IMR-90 (cell line): Measurements from ENCODE around the gene SHISAL1. TPM values are rescaled to one million over a fixed set of nuclear protein-coding genes. Genes with fewer than 3 reads are reported as not detected.

Experiments
- ATAC-seq: fragments of 200-7000 bp; cut with Tn5 transposase; 2 replicates; pipeline ENCODE4 v1.9.1; 2020; ENCODE audit warnings: low read depth, mild to moderate bottlenecking, moderate library complexity
- BruUV-seq: library from RNA; stranded (reverse); fragments of 400-500 nt; replicated peaks from 2 replicates; lab custom pipeline; 2021; lab: Mats Ljungman, UMichigan
- CTCF ChIA-PET: fragments of 300-600 bp; formaldehyde crosslinking; extraction: SDS; loops from one replicate; lab custom pipeline; 2021; ENCODE audit warnings: antibody characterized with exemption; lab: Yijun Ruan, JAX
- POLR2A ChIA-PET: fragments of 300-600 bp; sonication (Branson Sonifier 250); formaldehyde crosslinking; loops from one replicate; lab custom pipeline; 2022; ENCODE audit warnings: antibody characterized with exemption; ENCODE audit not compliant: unreplicated experiment; lab: Charles Lee
- DNase-seq: peaks from one replicate; pipeline ENCODE4 v3.0.0; 2013
- H2AFZ ChIP-seq: replicated peaks from 2 replicates; pipeline ENCODE3; 2013; ENCODE audit warnings: low read length, mild to moderate bottlenecking; ENCODE audit not compliant: poor library complexity
- H2AK5ac ChIP-seq: 2 replicates; pipeline ENCODE4 v1.6.1; 2013; ENCODE audit warnings: low read depth, low read length, inconsistent platforms
- H2AK9ac ChIP-seq: replicated peaks from 2 replicates; pipeline ENCODE3; 2013; ENCODE audit warnings: mild to moderate bottlenecking, low read depth, low read length, moderate library complexity; ENCODE audit not compliant: poor library complexity
- H2BK120ac ChIP-seq: 2 replicates; pipeline ENCODE4 v1.6.1; 2013; ENCODE audit warnings: low read depth, low read length, inconsistent platforms
- H2BK15ac ChIP-seq: 3 replicates; pipeline ENCODE4 v1.6.1; 2013; ENCODE audit warnings: low read depth, low read length, inconsistent platforms
- H2BK20ac ChIP-seq: 2 replicates; pipeline ENCODE4 v1.6.1; 2013; ENCODE audit warnings: low read depth, mild to moderate bottlenecking, inconsistent platforms, low read length, moderate library complexity
- H2BK5ac ChIP-seq: 2 replicates; pipeline ENCODE4 v1.6.1; 2013; ENCODE audit warnings: mild to moderate bottlenecking, low read depth, low read length, inconsistent platforms; ENCODE audit not compliant: poor library complexity, severe bottlenecking
- H3K14ac ChIP-seq: replicated peaks from 2 replicates; pipeline ENCODE4 v1.6.1; 2013; ENCODE audit warnings: low read depth, low read length, inconsistent platforms
- H3K18ac ChIP-seq: 2 replicates; pipeline ENCODE4 v1.6.1; 2013; ENCODE audit warnings: low read depth, low read length, control low read depth
- H3K23ac ChIP-seq: 2 replicates; pipeline ENCODE4 v1.6.1; 2013; ENCODE audit warnings: low read depth, low read length, inconsistent platforms
- H3K27ac ChIP-seq: 2 replicates; pipeline ENCODE4 v1.5.1; 2013; ENCODE audit warnings: mild to moderate bottlenecking, control low read depth, low read length; ENCODE audit not compliant: insufficient read depth
- H3K27me3 ChIP-seq: 2 replicates; pipeline ENCODE4 v1.6.1; 2013; ENCODE audit warnings: low read length; ENCODE audit not compliant: control insufficient read depth, insufficient read depth
- H3K36me3 ChIP-seq: 2 replicates; pipeline ENCODE4 v1.6.1; 2013; ENCODE audit warnings: low read length, mixed read lengths; ENCODE audit not compliant: control insufficient read depth, insufficient read depth
- H3K4ac ChIP-seq: 2 replicates; pipeline ENCODE4 v1.6.1; 2013; ENCODE audit warnings: low read depth, low read length, inconsistent platforms
- H3K4me1 ChIP-seq: 2 replicates; pipeline ENCODE4 v1.6.1; 2013; ENCODE audit warnings: low read length, mixed read lengths; ENCODE audit not compliant: control insufficient read depth, insufficient read depth
- H3K4me2 ChIP-seq: 2 replicates; pipeline ENCODE4 v1.6.1; 2013; ENCODE audit warnings: low read depth, mild to moderate bottlenecking, control low read depth, low read length, moderate library complexity
- H3K4me3 ChIP-seq: 2 replicates; pipeline ENCODE4 v1.5.1; 2013; ENCODE audit warnings: low read depth, mild to moderate bottlenecking, control low read depth, low read length, moderate library complexity; ENCODE audit not compliant: insufficient read depth
- H3K56ac ChIP-seq: 2 replicates; pipeline ENCODE4 v1.6.1; 2013; ENCODE audit warnings: low read length, inconsistent platforms; ENCODE audit not compliant: insufficient read depth; ENCODE audit errors: extremely low read depth
- H3K79me1 ChIP-seq, 2 experiments: 2 replicates each; pipeline ENCODE4 v1.6.1; 2013; ENCODE audit warnings: low read length in 2 of 2, inconsistent platforms in 1 of 2, low read depth in 1 of 2
- H3K9ac ChIP-seq: 2 replicates; pipeline ENCODE4 v1.6.1; 2013; ENCODE audit warnings: low read depth, low read length, control low read depth
- H3K9me1 ChIP-seq: 2 replicates; pipeline ENCODE4 v1.6.1; 2013; ENCODE audit warnings: low read length, inconsistent platforms; ENCODE audit not compliant: insufficient read depth
- H3K9me3 ChIP-seq: 2 replicates; pipeline ENCODE4 v1.6.1; 2013; ENCODE audit warnings: low read length; ENCODE audit not compliant: control insufficient read depth, insufficient read depth
- H4K20me1 ChIP-seq: 2 replicates; pipeline ENCODE4 v1.6.1; 2013; ENCODE audit warnings: low read length, inconsistent platforms; ENCODE audit not compliant: insufficient read depth
- H4K5ac ChIP-seq: 2 replicates; pipeline ENCODE4 v1.6.1; 2013; ENCODE audit warnings: mild to moderate bottlenecking, low read depth, low read length, control low read depth
- H4K8ac ChIP-seq, 2 experiments: 2 replicates each; pipeline ENCODE4 v1.6.1; 2013; ENCODE audit warnings: low read depth in 2 of 2, low read length in 2 of 2, control low read depth in 1 of 2, inconsistent platforms in 1 of 2
- H4K91ac ChIP-seq: 2 replicates; pipeline ENCODE4 v1.6.1; 2013; ENCODE audit warnings: low read depth, low read length, inconsistent platforms; ENCODE audit not compliant: insufficient read depth
- BHLHE40 ChIP-seq: fragments of 150-350 bp; IDR thresholded peaks from 2 replicates; pipeline ENCODE4 v1.6.1; 2016; ENCODE audit warnings: mild to moderate bottlenecking, low read depth, low read length
- CEBPB ChIP-seq: IDR thresholded peaks from 2 replicates; pipeline ENCODE4 v1.6.1; 2012; ENCODE audit warnings: low read depth, low read length, improper control_type of control experiment
- ELK1 ChIP-seq: fragments of 150-350 bp; IDR thresholded peaks from 2 replicates; pipeline ENCODE4 v1.6.1; 2016; ENCODE audit warnings: low read depth, mild to moderate bottlenecking, low read length, moderate library complexity, borderline replicate concordance
- FOS ChIP-seq: fragments of 150-350 bp; IDR thresholded peaks from 2 replicates; pipeline ENCODE4 v1.6.1; 2016; ENCODE audit warnings: low read depth, low read length
- MAFK ChIP-seq: IDR thresholded peaks from 2 replicates; pipeline ENCODE4 v1.6.1; 2012; ENCODE audit warnings: low read depth, low read length, improper control_type of control experiment
- MXI1 ChIP-seq: IDR thresholded peaks from 2 replicates; pipeline ENCODE4 v1.6.1; 2012; ENCODE audit warnings: low read depth, mild to moderate bottlenecking, low read length, moderate library complexity, borderline replicate concordance
- RCOR1 ChIP-seq: IDR thresholded peaks from 2 replicates; pipeline ENCODE4 v1.6.1; 2012; ENCODE audit warnings: mild to moderate bottlenecking, low read length, improper control_type of control experiment; ENCODE audit not compliant: insufficient replicate concordance
- RFX5 ChIP-seq: IDR thresholded peaks from 2 replicates; pipeline ENCODE4 v1.8.0; 2012; ENCODE audit warnings: low read depth, mild to moderate bottlenecking, low read length, moderate library complexity
- WGBS, 2 experiments: methylation state at CpG; one replicate each; pipeline versions ENCODE4 v1.1.5 to v1.1.7; 2013; ENCODE audit warnings: missing lambda C conversion rate in 2 of 2; ENCODE audit not compliant: insufficient read length in 1 of 2; ENCODE audit errors: extremely low coverage in 2 of 2; 5-methylcytosine and 5-hydroxymethylcytosine counted together
- dilution Hi-C: fragments of 300-500 bp; cut with HindIII; formaldehyde crosslinking; loops from one replicate; pipeline ENCODE4 v1.14.3; 2018; ENCODE audit warnings: low sequenced_read_pairs; ENCODE audit not compliant: unreplicated experiment
- in situ Hi-C: fragments of 300-500 bp; cut with MboI; formaldehyde crosslinking; loops from 3 replicates; pipeline ENCODE4 v1.14.3; 2019; ENCODE audit warnings: low sequenced_read_pairs, inconsistent platforms, mixed read lengths
- intact Hi-C: fragments of 100-400 bp; cut with micrococcal nuclease; formaldehyde crosslinking; loops from 2 replicates; pipeline ENCODE4 v1.10.0; 2022
- polyA plus RNA-seq, 3 experiments: library from polyadenylated mRNA; depleted of rRNA; stranded (reverse); fragments of >200 nt; gene quantifications; 2 replicates each; pipeline ENCODE4 v1.2.3, GENCODE V29; 2012; ENCODE audit warnings: low replicate concordance in 1 of 3
- total RNA-seq: library from RNA; depleted of rRNA; stranded (reverse); fragments of >200 nt; gene quantifications from 2 replicates; pipeline ENCODE4 v1.2.3, GENCODE V29; 2012

The SHISAL1 gene
- total and polyA plus RNA-seq, 2 of the 4 experiments (the other 2 are of a cell fraction) = 1.0 to 1.4 TPM

DNA sequence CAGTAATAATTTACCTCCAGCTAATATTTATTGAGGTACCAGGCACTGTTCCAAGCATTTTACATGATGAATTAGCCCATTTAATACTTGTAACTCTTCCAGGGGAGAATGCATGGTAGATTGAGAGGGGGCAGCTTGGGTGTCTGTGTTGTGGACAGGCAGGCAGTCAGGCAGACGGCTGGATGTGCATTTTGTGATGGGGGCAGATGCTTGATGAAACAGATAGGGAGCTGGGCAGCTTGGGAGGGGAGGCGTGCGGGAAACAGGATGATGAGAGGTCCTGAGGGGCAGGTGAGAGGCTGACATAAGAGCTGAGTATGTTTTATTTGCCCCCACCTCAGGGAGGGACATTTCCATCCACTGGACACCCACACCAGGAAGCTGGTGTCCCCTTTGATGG lies 33.1 kb upstream of the SHISAL1 start:
- H3K79me1 ChIP-seq = no peaks in the 10 kb centered on the region
- DNase-seq (no peak), ATAC-seq (no peak)
- ChIA-PET POLR2A (no interaction called here), CTCF (no interaction called here)
- H3K4me3 ChIP-seq = no peak overlapping the region
- no peak overlapping the region for H2BK20ac ChIP-seq
- no peak overlapping the region for H3K14ac ChIP-seq
- in situ Hi-C loops (no loop called here), dilution Hi-C loops (no loop called here), intact Hi-C loops (no loop called here)
- no peak overlapping the region for H3K56ac ChIP-seq
- H3K27ac ChIP-seq = no peak overlapping the region
- H3K9ac ChIP-seq = no peak overlapping the region
- H2AK9ac ChIP-seq = no peak overlapping the region
- H2BK15ac ChIP-seq = no peak overlapping the region
- H2AK5ac ChIP-seq = no peak overlapping the region
- H3K4me1 ChIP-seq = peaks cover 27% of the 10 kb centered on the region
- H3K9me3 ChIP-seq = no peaks in the 10 kb centered on the region
- no peak overlapping the region for H3K4me2 ChIP-seq
- H3K36me3 ChIP-seq = no peaks in the 10 kb centered on the region
- no peak overlapping the region for H4K91ac ChIP-seq
- no peak overlapping the region for H2BK5ac ChIP-seq
- TF ChIP-seq ELK1 = no peak
- no peak for TF ChIP-seq RFX5
- TF ChIP-seq MXI1 = no peak
- no peak for TF ChIP-seq CEBPB
- TF ChIP-seq MAFK = no peak
- TF ChIP-seq FOS = no peak
- no peak for TF ChIP-seq BHLHE40
- no peak for TF ChIP-seq RCOR1
- BruUV-seq = no TSS peak
- H3K18ac ChIP-seq = no peak overlapping the region
- peaks cover 4% of the 10 kb centered on the region; the same call in 1 of the 2 replicates for H4K20me1 ChIP-seq
- no peak overlapping the region for H2BK120ac ChIP-seq
- H2AFZ ChIP-seq = no peak overlapping the region
- no peak overlapping the region for H3K23ac ChIP-seq
- H4K8ac ChIP-seq = no peak overlapping the region
- WGBS, 2 experiments = no CpG with 5 or more reads among the region's 3 CpGs
- no peak overlapping the region for H4K5ac ChIP-seq
- H3K27me3 ChIP-seq = peaks cover 7% of the 10 kb centered on the region
- peaks cover 3% of the 10 kb centered on the region; the same call in 1 of the 2 replicates for H3K9me1 ChIP-seq
- H3K4ac ChIP-seq = peak overlapping the region; percentile 13
